Neuronal stem cell (in vitro differentiated cells): ENCODE measurements around the gene FBXO10.

Source experiments
- DNase-seq: peaks from one replicate; pipeline ENCODE4 v3.0.0-alpha.2; 2013; ENCODE audit warnings: low spot score
- H2AFZ ChIP-seq: one replicate; pipeline ENCODE4 v1.6.1; 2013; ENCODE audit warnings: mild to moderate bottlenecking, low read length, inconsistent platforms
- H2AK5ac ChIP-seq: 2 replicates; pipeline ENCODE4 v1.6.1; 2013; ENCODE audit warnings: low read depth, mild to moderate bottlenecking, inconsistent platforms, low read length, moderate library complexity, mixed read lengths
- H2BK120ac ChIP-seq: 2 replicates; pipeline ENCODE4 v1.6.1; 2013; ENCODE audit warnings: low read depth, mild to moderate bottlenecking, inconsistent platforms, low read length, moderate library complexity, mixed read lengths
- H2BK12ac ChIP-seq: one replicate; pipeline ENCODE4 v1.6.1; 2013; ENCODE audit warnings: low read length, inconsistent platforms
- H2BK15ac ChIP-seq: 2 replicates; pipeline ENCODE4 v1.6.1; 2013; ENCODE audit warnings: mild to moderate bottlenecking, low read length, inconsistent platforms, mixed read lengths
- H2BK5ac ChIP-seq: one replicate; pipeline ENCODE4 v1.6.1; 2013; ENCODE audit warnings: inconsistent platforms, mild to moderate bottlenecking, low read length, moderate library complexity
- H3K14ac ChIP-seq: one replicate; pipeline ENCODE4 v1.6.1; 2013; ENCODE audit warnings: low read length, inconsistent platforms
- H3K18ac ChIP-seq: 2 replicates; pipeline ENCODE4 v1.6.1; 2013; ENCODE audit warnings: low read length, inconsistent platforms
- H3K23ac ChIP-seq: 2 replicates; pipeline ENCODE4 v1.6.1; 2013; ENCODE audit warnings: low read depth, mild to moderate bottlenecking, mixed read lengths, low read length, inconsistent platforms; ENCODE audit not compliant: poor library complexity
- H3K27ac ChIP-seq: replicated peaks from 3 replicates; pipeline ENCODE4 v1.5.1; 2013; ENCODE audit warnings: low read length, inconsistent platforms
- H3K27me3 ChIP-seq, 3 experiments: 2 replicates each; pipeline ENCODE4 v1.6.1; 2013; ENCODE audit warnings: low read length in 3 of 3, mild to moderate bottlenecking in 2 of 3, inconsistent platforms in 1 of 3, low read depth in 1 of 3, mixed read lengths in 1 of 3, moderate library complexity in 1 of 3; ENCODE audit not compliant: control insufficient read depth in 3 of 3, insufficient read depth in 3 of 3
- H3K36me3 ChIP-seq, 2 donors: replicated peaks in 1 of 2; 2 replicates each; pipeline ENCODE4 v1.6.1; 2013; ENCODE audit warnings: low read length in 2 of 2; ENCODE audit not compliant: control insufficient read depth in 2 of 2, insufficient read depth in 2 of 2
- H3K4ac ChIP-seq: 2 replicates; pipeline ENCODE4 v1.6.1; 2013; ENCODE audit warnings: inconsistent platforms, mild to moderate bottlenecking, low read length, moderate library complexity
- H3K4me1 ChIP-seq, 2 donors: 1 replicate in 1 of 2; 2 replicates in 1 of 2; pipeline ENCODE4 v1.6.1; 2013; ENCODE audit warnings: low read length in 2 of 2, low read depth in 1 of 2; ENCODE audit not compliant: control insufficient read depth in 2 of 2, insufficient read depth in 1 of 2
- H3K4me2 ChIP-seq: one replicate; pipeline ENCODE4 v1.6.1; 2013; ENCODE audit warnings: mild to moderate bottlenecking, low read length, inconsistent platforms; ENCODE audit not compliant: insufficient read depth, poor library complexity, severe bottlenecking
- H3K4me3 ChIP-seq, 2 donors: 2 replicates each; pipeline ENCODE4 v1.5.1; 2013; ENCODE audit warnings: low read length in 2 of 2, mild to moderate bottlenecking in 2 of 2, inconsistent platforms in 1 of 2, moderate library complexity in 1 of 2
- H3K79me1 ChIP-seq: one replicate; pipeline ENCODE4 v1.6.1; 2013; ENCODE audit warnings: low read depth, mild to moderate bottlenecking, inconsistent platforms, low read length, moderate library complexity
- H3K9ac ChIP-seq: one replicate; pipeline ENCODE4 v1.6.1; 2013; ENCODE audit warnings: mild to moderate bottlenecking, low read depth, low read length, inconsistent platforms; ENCODE audit not compliant: poor library complexity
- H3K9me3 ChIP-seq, 2 donors: replicated peaks in 1 of 2; 2 replicates each; pipeline versions ENCODE3 to v1.6.1; 2013; ENCODE audit warnings: low read length in 2 of 2, mild to moderate bottlenecking in 2 of 2, inconsistent platforms in 1 of 2, low read depth in 1 of 2, mixed read lengths in 1 of 2, moderate library complexity in 1 of 2; ENCODE audit not compliant: control insufficient read depth in 2 of 2, insufficient read depth in 1 of 2
- H4K8ac ChIP-seq: one replicate; pipeline ENCODE4 v1.6.1; 2013; ENCODE audit warnings: low read depth, mild to moderate bottlenecking, inconsistent platforms, low read length, moderate library complexity
- H4K91ac ChIP-seq: one replicate; pipeline ENCODE4 v1.6.1; 2013; ENCODE audit warnings: low read length, low read depth, mild to moderate bottlenecking, inconsistent platforms; ENCODE audit not compliant: poor library complexity
- WGBS, 2 donors: extraction: QIAGEN DNeasy Blood & Tissue Kit; methylation state at CpG; one replicate each; pipeline ENCODE4 v1.1.7; 2013; ENCODE audit warnings: missing lambda C conversion rate in 2 of 2, mixed read lengths in 1 of 2; ENCODE audit not compliant: insufficient read length in 2 of 2, insufficient replicate concordance in 1 of 2; ENCODE audit errors: extremely low coverage in 2 of 2; 5-methylcytosine and 5-hydroxymethylcytosine counted together

The FBXO10 gene

DNA sequence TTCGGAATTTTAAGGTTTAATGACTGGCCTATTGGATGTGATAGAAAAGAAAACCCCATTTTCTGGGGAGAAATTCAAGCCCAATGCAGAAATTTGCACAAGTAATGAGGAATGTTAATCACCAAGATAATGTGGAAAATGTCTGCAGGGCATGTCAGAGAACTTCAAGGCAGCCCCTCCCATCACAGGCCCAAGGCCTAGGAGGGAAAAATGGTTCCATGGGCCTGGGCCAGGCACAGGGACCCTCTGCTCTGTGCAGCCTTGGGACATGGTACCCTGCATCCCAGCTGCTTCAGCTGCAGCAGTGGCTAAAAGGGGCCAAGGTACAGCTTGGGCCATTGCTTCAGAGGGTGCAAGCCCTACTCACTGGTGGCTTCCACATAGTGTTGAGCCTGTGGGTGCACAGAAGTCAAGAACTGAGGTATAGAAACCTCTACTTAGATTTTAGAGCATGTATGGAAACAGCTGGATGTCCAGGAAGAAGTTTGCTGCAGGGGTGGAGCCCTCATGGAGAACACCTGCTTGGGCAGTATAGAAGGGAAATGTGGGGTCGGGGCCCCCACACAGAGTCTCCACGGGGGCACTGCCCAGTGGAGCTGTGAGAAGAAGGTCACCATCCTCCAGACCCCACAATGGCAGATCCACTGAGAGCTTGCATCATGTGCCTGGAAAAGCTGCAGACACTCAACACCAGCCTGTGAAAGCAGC lies 12.2 kb downstream of the FBXO10 start:
- peaks cover 2% of the 10 kb centered on the region for H3K79me1 ChIP-seq
- no peak overlapping the region for H4K91ac ChIP-seq
- H3K4ac ChIP-seq: no peak overlapping the region
- no peak overlapping the region for H3K18ac ChIP-seq
- no peak for DNase-seq
- H3K27ac ChIP-seq: no peak overlapping the region
- WGBS, 2 donors: no CpG with 5 or more reads among the region's 3 CpGs
- H3K4me2 ChIP-seq: no peak overlapping the region
- H3K4me1 ChIP-seq: no peaks in the 10 kb centered on the region
- H3K9ac ChIP-seq: no peak overlapping the region
- H2BK15ac ChIP-seq: no peak overlapping the region
- no peak overlapping the region for H2BK5ac ChIP-seq
- no peak overlapping the region for H2AFZ ChIP-seq
- no peaks in the 10 kb centered on the region for H3K27me3 ChIP-seq
- no peak overlapping the region for H3K23ac ChIP-seq
- H2BK12ac ChIP-seq: no peak overlapping the region
- H3K4me3 ChIP-seq: no peak overlapping the region
- H4K8ac ChIP-seq: no peak overlapping the region
- H2AK5ac ChIP-seq: no peak overlapping the region
- H3K36me3 ChIP-seq: peaks cover 4 to 26% of the 10 kb centered on the region in 2 donors
- no peak overlapping the region for H2BK120ac ChIP-seq
- H3K9me3 ChIP-seq: peaks cover 5 to 21% of the 10 kb centered on the region in 2 donors
- H3K14ac ChIP-seq: no peak overlapping the region

DNA sequence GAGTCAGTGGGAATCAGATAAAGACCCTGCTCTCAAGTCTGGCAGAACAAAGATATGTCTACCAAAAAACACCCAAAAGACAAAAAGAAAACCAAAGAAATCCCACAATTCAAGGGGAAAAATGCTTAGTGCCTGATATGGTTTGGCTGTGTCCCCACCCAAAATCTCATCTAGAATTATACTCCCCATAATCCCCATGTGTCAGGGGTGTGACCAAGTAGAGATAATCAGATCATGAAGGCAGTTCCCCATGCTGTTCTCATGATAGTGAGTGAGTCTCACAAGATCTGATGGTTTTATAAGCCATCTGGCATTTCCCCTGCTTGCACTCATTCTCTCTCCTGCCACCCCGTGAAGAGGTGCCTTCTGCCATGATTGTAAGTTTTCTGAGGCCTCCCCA lies 13.4 kb downstream of the FBXO10 start:
- H2AK5ac ChIP-seq: no peak overlapping the region
- H3K36me3 ChIP-seq: peaks cover 3 to 19% of the 10 kb centered on the region in 2 donors
- H3K27ac ChIP-seq: no peak overlapping the region
- no CpG with 5 or more reads among the region's 1 CpG for WGBS, 2 donors
- H2AFZ ChIP-seq: no peak overlapping the region
- H2BK15ac ChIP-seq: no peak overlapping the region
- H3K4me2 ChIP-seq: no peak overlapping the region
- no peak overlapping the region for H3K9ac ChIP-seq
- H3K4ac ChIP-seq: no peak overlapping the region
- H3K27me3 ChIP-seq: no peaks in the 10 kb centered on the region
- no peak overlapping the region for H3K4me3 ChIP-seq
- H4K8ac ChIP-seq: no peak overlapping the region
- peaks cover 5 to 21% of the 10 kb centered on the region in 2 donors for H3K9me3 ChIP-seq
- DNase-seq: no peak
- no peak overlapping the region for H2BK12ac ChIP-seq
- H4K91ac ChIP-seq: no peak overlapping the region
- no peak overlapping the region for H2BK120ac ChIP-seq
- no peak overlapping the region for H3K23ac ChIP-seq
- no peak overlapping the region for H2BK5ac ChIP-seq
- H3K18ac ChIP-seq: no peak overlapping the region
- no peaks in the 10 kb centered on the region for H3K4me1 ChIP-seq
- no peak overlapping the region for H3K14ac ChIP-seq
- H3K79me1 ChIP-seq: no peaks in the 10 kb centered on the region

DNA sequence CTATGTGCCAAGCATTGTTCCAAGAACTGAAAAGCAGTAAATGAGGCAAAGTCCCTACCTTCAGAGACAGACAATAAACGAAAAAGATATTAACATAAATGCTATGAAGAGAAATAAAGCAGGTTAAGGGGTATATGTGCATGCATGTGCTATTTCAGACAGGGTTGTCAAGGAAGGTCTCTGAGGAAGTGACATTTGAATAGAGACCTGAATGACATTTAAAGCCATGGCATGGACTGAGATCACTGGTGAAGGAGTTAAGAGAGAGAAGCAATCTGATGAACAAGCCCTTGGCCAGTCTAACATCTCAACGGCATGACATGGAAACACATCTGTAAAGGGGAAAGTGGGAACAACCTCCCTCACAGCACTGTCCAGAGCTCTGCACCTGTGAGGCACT lies 14.5 kb downstream of the FBXO10 start:
- WGBS, 2 donors: no CpG with 5 or more reads among the region's 2 CpGs
- no peak overlapping the region for H2BK5ac ChIP-seq

DNA sequence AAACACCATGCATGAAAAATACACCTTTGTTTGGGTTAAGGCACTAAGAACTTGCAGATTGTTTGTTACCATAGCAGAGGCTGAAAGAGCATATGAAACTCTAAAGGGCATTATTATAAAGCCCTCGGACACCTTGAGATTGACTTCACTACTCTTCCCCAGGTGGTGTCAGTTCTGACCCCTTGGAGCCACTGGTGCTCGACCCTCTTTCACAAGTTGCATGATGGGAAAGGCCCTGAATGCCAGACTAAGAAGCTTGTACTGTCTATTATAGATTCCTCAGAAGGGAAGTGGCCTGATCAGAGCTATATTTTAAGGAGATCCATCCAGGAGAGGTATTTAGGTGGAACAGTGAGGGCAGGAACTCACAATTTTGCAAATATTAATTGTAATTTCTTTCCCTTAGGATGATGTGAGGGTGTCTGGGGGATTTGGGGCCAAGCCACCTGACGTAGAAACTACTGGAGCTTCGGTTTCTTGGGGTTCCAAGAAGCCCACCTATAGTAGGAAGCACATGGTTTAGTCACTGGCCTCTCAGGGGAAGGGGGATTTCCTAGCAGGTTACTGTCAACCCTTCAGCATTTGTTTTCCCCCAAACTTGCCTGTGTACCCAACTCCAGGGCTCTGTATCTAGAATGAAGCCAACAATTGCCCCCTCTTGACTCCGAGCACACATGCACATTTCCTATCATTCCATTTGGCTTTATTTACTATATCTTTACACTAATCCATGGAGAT lies 16.2 kb downstream of the FBXO10 start:
- no peak for DNase-seq
- no peak overlapping the region for H3K4me2 ChIP-seq
- no peak overlapping the region for H2AK5ac ChIP-seq
- WGBS, 2 donors: no CpG with 5 or more reads among the region's 5 CpGs
- no peak overlapping the region for H2BK12ac ChIP-seq
- no peaks in the 10 kb centered on the region for H3K27me3 ChIP-seq
- H3K27ac ChIP-seq: no peak overlapping the region
- H3K9ac ChIP-seq: no peak overlapping the region
- H2BK120ac ChIP-seq: no peak overlapping the region
- H2BK15ac ChIP-seq: no peak overlapping the region
- no peak overlapping the region for H3K4ac ChIP-seq
- no peak overlapping the region for H3K18ac ChIP-seq
- peaks cover 3 to 13% of the 10 kb centered on the region in 2 donors for H3K36me3 ChIP-seq
- no peak overlapping the region for H3K4me3 ChIP-seq
- no peak overlapping the region for H4K91ac ChIP-seq
- H3K9me3 ChIP-seq: peaks cover 5 to 15% of the 10 kb centered on the region in 2 donors
- no peaks in the 10 kb centered on the region for H3K79me1 ChIP-seq
- H3K4me1 ChIP-seq: no peaks in the 10 kb centered on the region
- H2AFZ ChIP-seq: no peak overlapping the region
- H3K23ac ChIP-seq: no peak overlapping the region
- no peak overlapping the region for H4K8ac ChIP-seq
- no peak overlapping the region for H2BK5ac ChIP-seq
- no peak overlapping the region for H3K14ac ChIP-seq

More for the DNA sequence above, 14.5 kb downstream of the FBXO10 start:
- no peak overlapping the region for H2BK12ac ChIP-seq
- no peak overlapping the region for H3K9ac ChIP-seq
- peaks cover 5 to 21% of the 10 kb centered on the region in 2 donors for H3K9me3 ChIP-seq
- H3K4me1 ChIP-seq: no peaks in the 10 kb centered on the region
- H4K91ac ChIP-seq: no peak overlapping the region
- no peaks in the 10 kb centered on the region for H3K79me1 ChIP-seq
- H3K14ac ChIP-seq: no peak overlapping the region
- DNase-seq: no peak
- H3K27ac ChIP-seq: no peak overlapping the region
- no peak overlapping the region for H3K4ac ChIP-seq
- H3K23ac ChIP-seq: no peak overlapping the region
- H3K27me3 ChIP-seq: no peaks in the 10 kb centered on the region
- no peak overlapping the region for H3K18ac ChIP-seq
- no peak overlapping the region for H3K4me3 ChIP-seq
- H2BK15ac ChIP-seq: no peak overlapping the region
- no peak overlapping the region for H2BK120ac ChIP-seq
- no peak overlapping the region for H2AFZ ChIP-seq
- H4K8ac ChIP-seq: no peak overlapping the region
- H3K36me3 ChIP-seq: peaks cover 3 to 16% of the 10 kb centered on the region in 2 donors
- H2AK5ac ChIP-seq: no peak overlapping the region
- no peak overlapping the region for H3K4me2 ChIP-seq
